T-helper 2 cell treated with Interferon-gamma antibody and Interleukin-4, amounts not matched to agents 5 μg/mL and 100 μg/mL, for 36 hours (primary cell): ENCODE results near the gene SESN1.
"Not testable (repeated sequence)": the region's sequence is repeated elsewhere in the genome, so short reads cannot be mapped to it uniquely, and the experiment has no call there.

Experiments
- DNase-seq: peaks from one replicate; pipeline ENCODE4 v3.0.0; 2021; ENCODE audit warnings: low spot score
- H3K27ac Mint-ChIP-seq: one replicate; pipeline ENCODE4 v1.8.0; 2021; ENCODE audit warnings: mild to moderate bottlenecking, mixed read lengths
- H3K27me3 Mint-ChIP-seq: one replicate; pipeline ENCODE4 v1.8.0; 2021; ENCODE audit warnings: low read depth, mixed read lengths
- H3K36me3 Mint-ChIP-seq: one replicate; pipeline ENCODE4 v1.8.0; 2021; ENCODE audit warnings: low read depth, mixed read lengths
- H3K4me1 Mint-ChIP-seq: one replicate; pipeline ENCODE4 v1.8.0; 2021; ENCODE audit warnings: low read depth, mixed read lengths
- H3K4me3 Mint-ChIP-seq: one replicate; pipeline ENCODE4 v1.8.0; 2022; ENCODE audit warnings: mild to moderate bottlenecking, moderate library complexity, mixed read lengths
- H3K9me3 Mint-ChIP-seq: one replicate; pipeline ENCODE4 v1.8.0; 2021; ENCODE audit warnings: mixed read lengths

Gene SESN1

DNA sequence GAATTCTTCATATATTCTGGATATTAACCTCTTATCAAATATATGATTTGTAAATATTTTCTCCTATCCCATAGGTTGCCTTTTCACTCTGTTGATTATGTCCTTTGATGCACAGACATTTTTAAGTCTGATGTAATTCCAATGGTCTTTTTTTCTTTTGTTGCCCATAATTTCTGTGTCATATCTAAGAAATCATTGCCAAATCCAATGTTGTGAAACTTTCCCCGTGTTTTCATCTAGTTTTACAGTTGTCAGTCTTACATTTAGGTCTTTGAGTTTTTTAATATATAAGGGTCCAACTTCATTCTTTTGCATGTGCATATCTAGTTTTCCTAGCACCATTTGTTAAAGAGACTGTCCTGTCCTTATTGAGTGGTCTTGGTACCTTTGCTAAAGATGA, 111.5 kb downstream of the SESN1 start:
- Mint-ChIP-seq H3K36me3 (peaks cover 10% of the 10 kb centered on the region), H3K27me3 (peaks cover 8% of the 10 kb centered on the region), H3K27ac (no peak overlapping the region)

GRCh38 chr6:108982154-108983113, 112.2 kb downstream of the SESN1 start:
- no peak overlapping the region for H3K27ac Mint-ChIP-seq
- peaks cover 16% of the 10 kb centered on the region for H3K27me3 Mint-ChIP-seq
- DNase-seq = no peak
- peaks cover 5% of the 10 kb centered on the region for H3K36me3 Mint-ChIP-seq
- H3K9me3 Mint-ChIP-seq = peaks cover 6% of the 10 kb centered on the region
- H3K4me1 Mint-ChIP-seq = peaks cover 6% of the 10 kb centered on the region
- no peak overlapping the region for H3K4me3 Mint-ChIP-seq

More for the DNA sequence above, 111.5 kb downstream of the SESN1 start:
- Mint-ChIP-seq H3K4me3 (no peak overlapping the region), H3K4me1 (peaks cover 3% of the 10 kb centered on the region), H3K9me3 (peaks cover 6% of the 10 kb centered on the region)
- no peak for DNase-seq

DNA sequence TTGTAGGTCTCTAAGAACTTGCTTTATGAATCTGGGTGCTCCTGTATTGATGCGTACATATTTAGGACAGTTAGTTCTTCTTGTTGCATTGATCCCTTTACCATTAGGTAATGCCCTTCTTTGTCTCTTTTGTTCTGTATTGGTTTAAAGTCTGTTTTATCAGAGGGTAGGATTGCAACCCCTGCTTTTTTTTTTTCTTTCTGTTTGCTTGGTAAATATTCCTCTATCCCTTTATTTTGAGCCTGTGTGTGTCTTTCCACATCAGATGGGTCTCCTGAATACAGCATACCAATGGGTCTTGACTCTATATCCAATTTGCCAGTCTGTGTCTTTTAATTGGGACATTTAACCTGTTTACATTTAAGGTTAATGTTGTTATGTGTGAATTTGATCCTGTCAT, 116.0 kb downstream of the SESN1 start:
- H3K4me3 Mint-ChIP-seq, H3K27ac Mint-ChIP-seq, H3K4me1 Mint-ChIP-seq, DNase-seq, H3K36me3 Mint-ChIP-seq, H3K9me3 Mint-ChIP-seq: not testable (repeated sequence)
- peaks cover 31% of the 10 kb centered on the region for H3K27me3 Mint-ChIP-seq

DNA sequence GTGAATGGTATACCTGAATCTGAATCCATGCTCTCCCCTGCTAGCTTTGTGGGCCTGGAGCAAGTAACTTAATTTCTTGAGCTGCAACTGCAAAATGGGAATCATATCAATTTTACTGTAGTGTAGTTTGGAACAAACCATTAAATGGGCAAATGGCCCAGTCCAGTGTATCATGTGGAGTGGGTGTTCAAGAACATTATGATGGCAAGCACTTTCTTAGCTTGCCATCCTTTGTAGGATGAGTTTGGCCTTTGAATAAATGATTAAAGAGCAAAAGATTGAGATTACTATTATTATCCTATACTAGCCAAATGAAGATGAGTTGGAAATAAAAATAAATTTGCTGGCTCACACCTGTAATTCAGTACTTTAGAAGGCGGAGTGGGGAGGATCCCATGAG, 120.4 kb downstream of the SESN1 start:
- no peak overlapping the region for H3K4me3 Mint-ChIP-seq
- H3K36me3 Mint-ChIP-seq = no peaks in the 10 kb centered on the region
- no peak for DNase-seq
- H3K9me3 Mint-ChIP-seq = no peaks in the 10 kb centered on the region
- H3K27me3 Mint-ChIP-seq = peaks cover 28% of the 10 kb centered on the region
- no peak overlapping the region for H3K27ac Mint-ChIP-seq
- H3K4me1 Mint-ChIP-seq = peaks cover 16% of the 10 kb centered on the region

DNA sequence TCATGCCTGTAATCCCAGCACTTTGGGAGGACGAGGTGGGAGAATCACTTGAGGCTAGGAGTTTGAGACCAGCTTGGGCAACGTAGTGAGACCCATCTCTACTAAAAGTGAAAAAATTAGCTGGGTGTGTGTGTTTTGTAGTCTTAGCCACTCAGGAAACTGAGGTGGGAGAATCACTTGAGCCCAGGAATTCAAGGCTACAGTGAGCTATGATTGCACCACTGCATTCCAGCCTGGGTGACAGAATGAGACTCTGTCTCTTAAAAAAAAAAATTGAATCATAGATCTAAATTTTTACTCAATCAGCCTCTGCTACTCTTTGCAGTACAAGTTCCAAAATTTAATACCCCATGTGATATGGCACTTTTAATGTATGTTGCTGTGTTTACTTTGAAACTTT, 124.9 kb downstream of the SESN1 start:
- H3K27ac Mint-ChIP-seq = no peak overlapping the region

GRCh38 chr6:108968325-108969316, 126.0 kb downstream of the SESN1 start:
- H3K27me3 Mint-ChIP-seq = peaks cover 2% of the 10 kb centered on the region
- H3K4me3 Mint-ChIP-seq = no peak overlapping the region
- H3K9me3 Mint-ChIP-seq = no peaks in the 10 kb centered on the region
- H3K27ac Mint-ChIP-seq = no peak overlapping the region
- DNase-seq = no peak
- H3K36me3 Mint-ChIP-seq = no peaks in the 10 kb centered on the region
- peaks cover 13% of the 10 kb centered on the region for H3K4me1 Mint-ChIP-seq

More for the DNA sequence above, 124.9 kb downstream of the SESN1 start:
- Mint-ChIP-seq H3K9me3 (no peaks in the 10 kb centered on the region), H3K4me3 (no peak overlapping the region), H3K36me3 (no peaks in the 10 kb centered on the region), H3K27me3 (peaks cover 2% of the 10 kb centered on the region), H3K4me1 (peaks cover 13% of the 10 kb centered on the region)
- DNase-seq = no peak

DNA sequence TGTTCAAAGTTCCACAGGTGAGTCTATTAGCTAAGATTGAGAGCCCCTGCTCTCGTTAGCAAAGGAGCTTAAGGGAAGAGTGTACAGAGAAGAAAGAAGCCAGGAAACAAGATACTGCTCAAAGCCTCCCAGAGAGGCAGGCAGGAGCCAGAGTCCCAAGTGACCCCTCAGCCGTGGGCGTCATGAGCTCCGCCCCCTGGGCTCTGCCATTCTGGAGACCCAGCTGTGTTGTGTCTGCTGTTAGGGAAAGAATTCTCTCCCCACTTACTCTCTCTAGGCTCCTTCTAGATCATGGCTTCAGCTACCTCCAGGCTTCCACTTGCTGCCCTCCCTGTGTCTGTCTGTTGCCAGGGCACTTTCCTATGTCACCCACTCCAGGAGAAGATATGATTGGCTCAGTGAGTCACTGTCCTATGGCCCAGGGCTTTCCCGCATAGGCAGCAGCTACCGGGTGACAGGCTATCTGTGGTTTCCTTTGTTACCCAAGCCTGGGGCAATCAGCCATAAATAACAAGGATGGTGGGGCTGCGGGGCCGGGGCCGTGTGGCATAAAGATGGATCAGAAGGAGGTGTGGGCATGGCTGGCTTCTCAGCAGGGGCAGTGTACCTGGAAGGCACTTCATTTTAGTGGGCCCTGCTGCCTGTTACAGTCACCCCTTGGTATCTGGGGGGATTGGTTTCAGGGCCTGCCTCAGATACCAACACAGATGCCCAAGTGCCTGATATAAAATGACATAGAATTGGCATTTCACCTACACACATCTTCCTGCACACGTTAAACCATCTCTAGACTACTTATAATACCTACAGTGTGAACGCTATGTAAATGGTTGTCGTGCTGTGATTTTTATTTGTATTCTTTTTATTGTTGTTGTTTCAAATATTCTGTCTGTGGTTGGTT, 127.5 kb downstream of the SESN1 start:
- Mint-ChIP-seq H3K4me3 (no peak overlapping the region), H3K27ac (no peak overlapping the region), H3K27me3 (peaks cover 2% of the 10 kb centered on the region), H3K36me3 (no peaks in the 10 kb centered on the region), H3K4me1 (peaks cover 10% of the 10 kb centered on the region), H3K9me3 (no peaks in the 10 kb centered on the region)
- DNase-seq = peak; percentile 24

DNA sequence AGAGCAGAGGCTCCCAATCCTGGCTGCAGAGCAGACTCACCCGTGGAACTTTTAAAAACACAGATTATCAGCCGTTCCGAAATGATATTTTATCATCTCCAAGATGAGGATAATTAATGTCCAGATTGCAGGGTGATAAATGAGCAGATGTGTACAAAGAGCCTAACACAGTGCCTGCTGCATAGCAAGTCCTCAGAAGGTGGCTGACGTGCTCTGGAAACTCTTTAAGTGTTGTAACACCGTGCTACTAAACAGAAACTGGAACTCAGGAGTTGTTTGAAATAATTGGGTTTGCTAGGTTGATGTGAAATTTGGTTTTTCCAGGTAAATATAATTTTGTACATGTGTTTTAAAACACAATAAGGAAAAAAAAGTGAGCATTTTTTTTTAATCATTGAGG, 128.4 kb downstream of the SESN1 start:
- DNase-seq = no peak
- Mint-ChIP-seq H3K27ac (no peak overlapping the region), H3K4me3 (no peak overlapping the region), H3K36me3 (no peaks in the 10 kb centered on the region), H3K4me1 (peaks cover 6% of the 10 kb centered on the region), H3K27me3 (peaks cover 2% of the 10 kb centered on the region), H3K9me3 (no peaks in the 10 kb centered on the region)

- H3K27me3 Mint-ChIP-seq = peaks cover 2% of the 10 kb centered on the region
- no peak overlapping the region for H3K27ac Mint-ChIP-seq
- no peak for DNase-seq
- H3K4me1 Mint-ChIP-seq = peaks cover 16% of the 10 kb centered on the region
- no peaks in the 10 kb centered on the region for H3K36me3 Mint-ChIP-seq
- H3K9me3 Mint-ChIP-seq = no peaks in the 10 kb centered on the region
- no peak overlapping the region for H3K4me3 Mint-ChIP-seq
Observed at GRCh38 chr6:108961985-108962384, 132.7 kb downstream of the SESN1 start.

DNA sequence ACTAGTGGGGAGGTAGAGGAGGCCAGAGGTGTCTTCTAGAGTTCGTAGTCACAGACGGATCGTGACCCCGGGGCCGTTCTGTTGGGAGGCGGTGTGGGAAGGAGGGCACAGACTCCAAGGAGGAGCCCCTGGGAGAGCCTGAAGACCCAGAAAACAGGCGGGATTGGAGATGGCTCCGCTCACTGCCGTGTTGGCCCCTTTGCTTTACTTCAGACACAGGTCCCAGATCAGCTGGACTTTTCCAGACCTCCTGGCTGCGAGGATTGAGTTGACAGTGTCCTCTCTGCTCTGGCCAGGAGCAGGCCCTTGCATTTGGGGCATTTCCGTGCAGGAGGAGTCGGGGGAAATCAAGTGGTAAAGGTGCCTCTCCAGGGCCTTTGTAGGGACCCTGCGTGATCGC, 133.6 kb downstream of the SESN1 start:
- H3K9me3 Mint-ChIP-seq = no peaks in the 10 kb centered on the region
- H3K27me3 Mint-ChIP-seq = peaks cover 2% of the 10 kb centered on the region
- DNase-seq = no peak
- H3K4me3 Mint-ChIP-seq = no peak overlapping the region
- H3K36me3 Mint-ChIP-seq = no peaks in the 10 kb centered on the region
- peaks cover 18% of the 10 kb centered on the region for H3K4me1 Mint-ChIP-seq
- H3K27ac Mint-ChIP-seq = no peak overlapping the region

DNA sequence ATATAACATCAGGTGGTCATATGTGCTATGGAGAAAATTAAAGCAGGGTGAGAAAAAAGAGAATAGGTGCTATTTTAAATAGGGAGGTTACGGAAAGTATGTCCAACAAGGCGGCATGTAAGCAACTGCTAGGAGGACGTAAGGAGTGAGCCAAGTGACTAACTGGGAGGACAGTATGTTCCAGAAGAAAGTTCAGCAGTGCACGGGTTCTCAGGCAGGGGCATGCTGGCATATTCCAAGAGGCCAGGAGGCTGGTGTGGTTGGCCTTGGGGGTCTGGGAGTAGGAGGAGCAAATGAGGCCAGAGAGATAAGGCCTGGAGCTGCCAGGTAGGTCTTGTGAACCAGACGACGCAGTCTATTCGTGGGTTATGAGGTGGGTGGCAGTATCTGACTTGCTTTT, 134.0 kb downstream of the SESN1 start:
- peaks cover 22% of the 10 kb centered on the region for H3K4me1 Mint-ChIP-seq
- H3K27me3 Mint-ChIP-seq = peaks cover 2% of the 10 kb centered on the region
- no peak overlapping the region for H3K27ac Mint-ChIP-seq
- no peaks in the 10 kb centered on the region for H3K36me3 Mint-ChIP-seq
- H3K9me3 Mint-ChIP-seq = no peaks in the 10 kb centered on the region
- no peak for DNase-seq
- no peak overlapping the region for H3K4me3 Mint-ChIP-seq

- H3K36me3 Mint-ChIP-seq = no peaks in the 10 kb centered on the region
- peak overlapping the region; percentile 1 for H3K4me3 Mint-ChIP-seq
- no peaks in the 10 kb centered on the region for H3K9me3 Mint-ChIP-seq
- H3K27me3 Mint-ChIP-seq = peaks cover 2% of the 10 kb centered on the region
- H3K4me1 Mint-ChIP-seq = peaks cover 27% of the 10 kb centered on the region
- no peak overlapping the region for H3K27ac Mint-ChIP-seq
- DNase-seq = no peak
Observed at GRCh38 chr6:108959972-108960582, 134.6 kb downstream of the SESN1 start.
